Measurements from ENCODE around the gene ATMIN. TPM values are rescaled to one million over a fixed set of nuclear protein-coding genes. Genes with fewer than 3 reads are reported as not detected.
A peak's percentile ranks its signal among the peaks of the same experiment; 100 is the strongest.

Gene ATMIN
- total RNA-seq, 1 experiment from 2014 or later = 28.4 TPM

- ChIA-PET POLR2A (no interaction called here), CTCF (no interaction called here)
- H3K27me3 ChIP-seq (ENCODE audit: control insufficient read depth, insufficient read depth, low read length) = no peaks in the 10 kb centered on the region
- ATAC-seq = peak; percentile 69
- no TSS peak for BruUV-seq (replicated peaks)
- 0 out of 2 replicates have a peak, but pooled peaks have one; percentile 66 for TF ChIP-seq SIN3A (IDR thresholded peaks at IDR 0.05; ENCODE audit: borderline replicate concordance, insufficient read depth, low read depth, low read length)
- TF ChIP-seq CTCF (IDR thresholded peaks at IDR 0.05) = no peak
- no peaks in the 10 kb centered on the region for H3K9me3 ChIP-seq (ENCODE audit: control insufficient read depth, insufficient read depth, low read depth, low read length)
- H3K27ac ChIP-seq (ENCODE audit: low read length) = peak overlapping the region; percentile 88
- peak overlapping the region; percentile 84 to 88 for H3K4me3 ChIP-seq (ENCODE audit: low read depth in 2 of 2, low read length in 2 of 2)
- peaks cover 8% of the 10 kb centered on the region; the same call in 1 of the 2 replicates for H3K36me3 ChIP-seq (ENCODE audit: control insufficient read depth, insufficient read depth, low read length)
- H3K4me1 ChIP-seq (ENCODE audit: control insufficient read depth, insufficient read depth, low read length) = peaks cover 8% of the 10 kb centered on the region
- intact Hi-C loops (cut with micrococcal nuclease; ENCODE audit: unreplicated experiment) = loop anchor here (10.0 kb wide), 1 partner anchor 728 kb away; no protein-coding TSS in a partner anchor
- in situ Hi-C loops (cut with HindIII; ENCODE audit: low pct_unique_long_range_greater_than_20kb, low sequenced_read_pairs) = no loop called here
- no peak for DNase-seq (ENCODE audit: low read depth, low spot score)
Measured at GRCh38 chr16:81006211-81006812, 29.3 kb upstream of the ATMIN start.

DNA sequence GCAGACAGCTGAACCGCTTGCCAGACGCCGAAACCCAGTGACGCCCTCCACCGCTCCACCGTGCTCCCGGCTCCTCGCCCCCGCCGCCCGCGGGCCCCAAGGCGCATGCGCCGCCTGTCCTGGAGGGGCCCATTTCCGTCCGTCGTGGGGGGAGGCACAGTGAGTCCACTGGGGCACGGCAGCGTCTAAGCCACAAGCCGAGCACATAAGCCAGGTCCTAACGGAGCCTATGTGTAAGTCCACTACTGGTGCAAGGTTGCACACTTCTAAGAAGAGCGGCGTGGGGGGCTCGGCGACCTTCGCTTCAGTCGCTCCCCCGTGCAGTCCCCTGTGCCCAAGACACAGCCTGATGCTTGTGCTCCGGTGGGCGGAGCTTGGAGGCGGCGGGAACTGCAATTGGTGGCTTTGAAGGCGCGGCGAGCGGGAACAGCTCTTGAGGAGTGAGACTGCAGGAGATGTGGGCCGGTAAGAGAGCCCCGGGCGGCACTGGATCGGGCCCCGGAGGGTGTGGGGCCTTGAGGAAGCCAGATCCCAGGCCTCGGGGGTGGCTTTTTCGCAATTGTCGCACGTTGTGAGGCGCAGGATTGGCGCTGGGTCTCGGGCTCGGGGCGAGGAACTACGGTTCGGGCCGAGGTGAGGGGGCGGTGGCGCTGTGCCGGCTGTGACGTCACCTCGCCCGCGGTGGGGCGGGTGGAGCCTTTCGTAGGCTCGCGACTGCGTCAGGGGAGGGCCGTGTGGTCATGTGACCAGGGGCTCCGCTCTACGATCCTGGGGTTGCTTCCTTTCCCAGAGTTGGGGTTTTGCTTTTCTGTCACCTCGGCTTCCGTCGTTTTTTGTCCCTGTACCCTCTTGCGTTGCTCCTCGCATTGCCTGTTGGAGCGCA, 28.6 kb upstream of the ATMIN start, which contains the start of the genes CENPN and CMC2:
Gene CENPN, plus strand, starts transcription at position 402 of the 883 bp plus-strand sequence. CDS start 4,726 bp downstream, outside the sequence.
Gene CMC2, minus strand, starts transcription at position 73 of the 883 bp plus-strand sequence. CDS start 9,491 bp downstream, outside the sequence.
- DNase-seq (ENCODE audit: low read depth, low spot score) = peak; percentile 91
- Histone ChIP-seq H3K27me3 (ENCODE audit: control insufficient read depth, insufficient read depth, low read length) (no peaks in the 10 kb centered on the region), H3K27ac (ENCODE audit: low read length) (peak within 1 kb of the TSS; percentile 88), H3K9me3 (ENCODE audit: control insufficient read depth, insufficient read depth, low read depth, low read length) (no peaks in the 10 kb centered on the region), H3K36me3 (ENCODE audit: control insufficient read depth, insufficient read depth, low read length) (peaks cover 8% of the 10 kb centered on the region; the same call in 1 of the 2 replicates), H3K4me3 (ENCODE audit: low read depth in 2 of 2, low read length in 2 of 2) (peak within 1 kb of the TSS; percentile 84 to 88), H3K4me1 (ENCODE audit: control insufficient read depth, insufficient read depth, low read length) (peaks cover 8% of the 10 kb centered on the region)
- intact Hi-C loops (cut with micrococcal nuclease; ENCODE audit: unreplicated experiment) (loop anchor here (10.0 kb wide), 1 partner anchor 728 kb away; no protein-coding TSS in a partner anchor), in situ Hi-C loops (cut with HindIII; ENCODE audit: low pct_unique_long_range_greater_than_20kb, low sequenced_read_pairs) (no loop called here)
- ATAC-seq = peak; percentile 96
- TSS peak; percentile 78 for BruUV-seq (replicated peaks)
- TF ChIP-seq POLR2AphosphoS5 (IDR thresholded peaks at IDR 0.05; ENCODE audit: low read depth, low read length) (peak; percentile 75), SIN3A (IDR thresholded peaks at IDR 0.05; ENCODE audit: borderline replicate concordance, insufficient read depth, low read depth, low read length) (peak; percentile 92; the same call in 1 of the 2 replicates), TCF7L2 (IDR thresholded peaks at IDR 0.05; ENCODE audit: low read depth, low read length) (peak; percentile 83), CTCF (IDR thresholded peaks at IDR 0.05) (no peak)
- TF ChIP-seq, protein P1, sequence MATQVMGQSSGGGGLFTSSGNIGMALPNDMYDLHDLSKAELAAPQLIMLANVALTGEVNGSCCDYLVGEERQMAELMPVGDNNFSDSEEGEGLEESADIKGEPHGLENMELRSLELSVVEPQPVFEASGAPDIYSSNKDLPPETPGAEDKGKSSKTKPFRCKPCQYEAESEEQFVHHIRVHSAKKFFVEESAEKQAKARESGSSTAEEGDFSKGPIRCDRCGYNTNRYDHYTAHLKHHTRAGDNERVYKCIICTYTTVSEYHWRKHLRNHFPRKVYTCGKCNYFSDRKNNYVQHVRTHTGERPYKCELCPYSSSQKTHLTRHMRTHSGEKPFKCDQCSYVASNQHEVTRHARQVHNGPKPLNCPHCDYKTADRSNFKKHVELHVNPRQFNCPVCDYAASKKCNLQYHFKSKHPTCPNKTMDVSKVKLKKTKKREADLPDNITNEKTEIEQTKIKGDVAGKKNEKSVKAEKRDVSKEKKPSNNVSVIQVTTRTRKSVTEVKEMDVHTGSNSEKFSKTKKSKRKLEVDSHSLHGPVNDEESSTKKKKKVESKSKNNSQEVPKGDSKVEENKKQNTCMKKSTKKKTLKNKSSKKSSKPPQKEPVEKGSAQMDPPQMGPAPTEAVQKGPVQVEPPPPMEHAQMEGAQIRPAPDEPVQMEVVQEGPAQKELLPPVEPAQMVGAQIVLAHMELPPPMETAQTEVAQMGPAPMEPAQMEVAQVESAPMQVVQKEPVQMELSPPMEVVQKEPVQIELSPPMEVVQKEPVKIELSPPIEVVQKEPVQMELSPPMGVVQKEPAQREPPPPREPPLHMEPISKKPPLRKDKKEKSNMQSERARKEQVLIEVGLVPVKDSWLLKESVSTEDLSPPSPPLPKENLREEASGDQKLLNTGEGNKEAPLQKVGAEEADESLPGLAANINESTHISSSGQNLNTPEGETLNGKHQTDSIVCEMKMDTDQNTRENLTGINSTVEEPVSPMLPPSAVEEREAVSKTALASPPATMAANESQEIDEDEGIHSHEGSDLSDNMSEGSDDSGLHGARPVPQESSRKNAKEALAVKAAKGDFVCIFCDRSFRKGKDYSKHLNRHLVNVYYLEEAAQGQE (IDR thresholded peaks at IDR 0.05; ENCODE audit: insufficient read depth in 1 of 2, low read depth in 2 of 2, low read length in 1 of 2) = no peak
- CTCF ChIA-PET = no interaction called here
- POLR2A ChIA-PET = no interaction called here

Measured in Panc1 (cell line).